Choroid plexus epithelial cell (primary cell): ENCODE measurements around the gene CLDND1.

Source experiments
- DNase-seq: peaks from one replicate; pipeline ENCODE4 v3.0.0-alpha.2; 2010; ENCODE audit warnings: low read depth
- H3K4me3 ChIP-seq: 2 replicates; pipeline ENCODE4 v1.5.1; 2011; ENCODE audit warnings: low read depth, mild to moderate bottlenecking, control low read depth, low read length, moderate library complexity
- TF ChIP-seq, protein P1 (sequence below): conservative IDR thresholded peaks from 2 replicates; pipeline ENCODE4 v1.5.1; 2011; ENCODE audit warnings: low read depth, mild to moderate bottlenecking, control low read depth, inconsistent platforms, low read length, moderate library complexity

Gene CLDND1

DNA sequence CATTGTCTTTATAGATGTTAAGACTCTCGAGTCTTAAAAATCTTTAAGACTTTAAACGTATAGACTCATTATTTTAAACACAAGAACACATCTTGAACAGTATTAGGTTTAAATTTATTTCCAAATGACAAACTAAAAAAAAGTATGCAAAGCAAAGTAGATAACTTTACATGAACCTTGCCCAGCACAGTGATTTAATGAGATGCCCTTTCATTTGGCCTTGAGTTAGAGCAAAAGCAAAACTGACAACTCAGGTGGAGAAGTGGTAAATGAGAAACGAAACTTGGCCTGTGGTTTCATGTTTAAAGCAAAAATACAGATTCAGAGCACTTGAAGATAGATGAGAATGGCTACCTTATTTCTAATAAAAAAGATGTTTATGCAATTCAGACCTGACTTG is 17.6 kb upstream of the CLDND1 start:
- DNase-seq = no peak
- TF ChIP-seq, protein P1, sequence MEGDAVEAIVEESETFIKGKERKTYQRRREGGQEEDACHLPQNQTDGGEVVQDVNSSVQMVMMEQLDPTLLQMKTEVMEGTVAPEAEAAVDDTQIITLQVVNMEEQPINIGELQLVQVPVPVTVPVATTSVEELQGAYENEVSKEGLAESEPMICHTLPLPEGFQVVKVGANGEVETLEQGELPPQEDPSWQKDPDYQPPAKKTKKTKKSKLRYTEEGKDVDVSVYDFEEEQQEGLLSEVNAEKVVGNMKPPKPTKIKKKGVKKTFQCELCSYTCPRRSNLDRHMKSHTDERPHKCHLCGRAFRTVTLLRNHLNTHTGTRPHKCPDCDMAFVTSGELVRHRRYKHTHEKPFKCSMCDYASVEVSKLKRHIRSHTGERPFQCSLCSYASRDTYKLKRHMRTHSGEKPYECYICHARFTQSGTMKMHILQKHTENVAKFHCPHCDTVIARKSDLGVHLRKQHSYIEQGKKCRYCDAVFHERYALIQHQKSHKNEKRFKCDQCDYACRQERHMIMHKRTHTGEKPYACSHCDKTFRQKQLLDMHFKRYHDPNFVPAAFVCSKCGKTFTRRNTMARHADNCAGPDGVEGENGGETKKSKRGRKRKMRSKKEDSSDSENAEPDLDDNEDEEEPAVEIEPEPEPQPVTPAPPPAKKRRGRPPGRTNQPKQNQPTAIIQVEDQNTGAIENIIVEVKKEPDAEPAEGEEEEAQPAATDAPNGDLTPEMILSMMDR = no peak
- no peak overlapping the region for H3K4me3 ChIP-seq

DNA sequence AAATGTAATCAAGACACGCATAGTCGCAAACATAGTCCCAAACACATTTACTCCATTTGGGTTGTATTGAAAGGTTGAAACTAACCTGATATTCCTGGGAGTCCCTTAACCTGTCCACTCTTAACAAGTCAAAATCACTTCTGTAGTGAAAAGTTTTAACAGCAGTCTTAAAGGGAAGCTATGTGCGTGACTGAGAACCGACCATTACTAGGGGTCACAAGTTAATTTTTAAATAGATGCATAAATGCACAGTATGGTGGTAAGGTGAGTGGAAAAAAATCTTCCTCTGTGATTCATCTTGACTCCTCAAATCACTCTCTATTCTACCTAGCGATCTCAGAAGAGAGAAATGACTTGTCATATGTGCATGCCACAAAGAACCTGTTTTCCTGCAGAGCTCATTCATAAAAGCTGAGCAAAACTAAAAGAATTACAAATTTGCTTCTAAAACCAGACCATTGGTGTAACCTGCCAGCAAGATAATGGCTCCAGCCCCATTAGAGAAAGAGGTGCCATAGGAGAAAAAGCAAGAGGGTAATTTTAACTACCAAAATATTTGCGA is 13.8 kb upstream of the CLDND1 start:
- no peak overlapping the region for H3K4me3 ChIP-seq
- no peak for DNase-seq
- TF ChIP-seq, protein P1 = no peak

DNA sequence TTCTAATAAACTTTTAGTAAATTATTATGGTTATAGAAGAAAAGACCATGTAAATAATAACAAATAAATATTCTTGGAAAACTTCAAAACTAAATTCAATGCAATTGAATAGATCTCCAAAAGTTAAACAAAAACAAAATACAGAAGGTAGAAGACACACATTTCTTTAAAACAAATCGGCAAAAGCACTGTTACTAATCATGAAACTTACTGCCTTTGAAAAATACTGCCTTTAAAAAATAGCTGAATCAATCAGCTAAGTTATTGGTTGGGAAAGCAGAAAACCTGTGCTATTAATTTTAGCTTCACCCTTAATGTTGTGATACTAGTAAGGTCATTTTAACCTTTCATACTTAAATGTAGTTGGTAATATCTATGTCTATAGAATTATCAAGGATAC is 12.0 kb upstream of the CLDND1 start:
- no peak for DNase-seq
- H3K4me3 ChIP-seq = no peak overlapping the region
- TF ChIP-seq, protein P1 = no peak

DNA sequence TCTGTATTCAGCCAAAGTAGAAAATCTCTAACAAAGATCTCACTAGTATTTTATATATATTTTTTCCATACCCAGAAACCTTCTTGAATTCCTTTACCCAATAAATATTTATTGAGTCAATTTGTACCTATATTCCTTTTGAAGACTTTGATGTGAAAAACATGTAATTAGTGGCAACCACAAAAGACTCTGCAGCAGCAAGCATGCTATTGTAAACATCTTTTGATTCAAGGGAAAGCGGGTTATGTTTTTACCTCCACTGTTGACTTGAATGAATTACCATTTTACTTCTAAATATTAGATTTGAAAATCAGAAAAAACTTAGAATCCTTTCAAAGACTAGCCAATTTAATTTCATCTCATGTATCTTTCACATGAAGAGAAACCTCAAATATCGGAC is 11.5 kb upstream of the CLDND1 start:
- DNase-seq = no peak
- TF ChIP-seq, protein P1 = no peak
- no peak overlapping the region for H3K4me3 ChIP-seq

DNA sequence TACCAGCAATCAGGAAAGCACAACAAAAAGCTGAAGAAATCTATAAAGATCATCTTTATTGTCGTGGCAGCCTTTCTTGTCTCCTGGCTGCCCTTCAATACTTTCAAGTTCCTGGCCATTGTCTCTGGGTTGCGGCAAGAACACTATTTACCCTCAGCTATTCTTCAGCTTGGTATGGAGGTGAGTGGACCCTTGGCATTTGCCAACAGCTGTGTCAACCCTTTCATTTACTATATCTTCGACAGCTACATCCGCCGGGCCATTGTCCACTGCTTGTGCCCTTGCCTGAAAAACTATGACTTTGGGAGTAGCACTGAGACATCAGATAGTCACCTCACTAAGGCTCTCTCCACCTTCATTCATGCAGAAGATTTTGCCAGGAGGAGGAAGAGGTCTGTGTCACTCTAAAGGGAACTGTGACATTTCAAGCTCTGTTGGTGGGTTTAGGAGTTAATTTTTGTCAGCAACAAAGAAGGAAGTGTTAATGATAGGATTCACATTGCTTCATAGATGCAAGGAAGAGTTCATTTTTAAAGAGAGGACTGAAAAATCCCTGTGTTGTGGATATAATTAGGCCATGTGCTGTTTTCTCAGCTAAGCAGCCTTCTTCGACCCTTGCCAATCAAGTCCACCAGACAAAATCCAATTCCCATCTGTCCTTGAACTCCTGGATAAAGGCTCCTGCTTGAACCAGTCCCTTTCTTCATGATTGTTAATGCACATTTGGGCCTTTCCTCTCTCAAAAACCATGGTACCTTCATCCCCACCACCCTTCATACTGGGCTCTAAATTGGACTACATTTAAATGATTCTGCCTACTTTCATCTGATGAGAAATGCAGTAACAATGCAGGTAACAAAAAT is 10.2 kb upstream of the CLDND1 start:
- DNase-seq = no peak
- H3K4me3 ChIP-seq = no peak overlapping the region
- TF ChIP-seq, protein P1 = no peak

DNA sequence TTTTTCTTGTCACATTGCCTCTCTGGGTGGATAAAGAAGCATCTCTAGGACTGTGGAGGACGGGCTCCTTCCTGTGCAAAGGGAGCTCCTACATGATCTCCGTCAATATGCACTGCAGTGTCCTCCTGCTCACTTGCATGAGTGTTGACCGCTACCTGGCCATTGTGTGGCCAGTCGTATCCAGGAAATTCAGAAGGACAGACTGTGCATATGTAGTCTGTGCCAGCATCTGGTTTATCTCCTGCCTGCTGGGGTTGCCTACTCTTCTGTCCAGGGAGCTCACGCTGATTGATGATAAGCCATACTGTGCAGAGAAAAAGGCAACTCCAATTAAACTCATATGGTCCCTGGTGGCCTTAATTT is 9.6 kb upstream of the CLDND1 start:
- DNase-seq = no peak
- no peak overlapping the region for H3K4me3 ChIP-seq
- TF ChIP-seq, protein P1 = no peak

DNA sequence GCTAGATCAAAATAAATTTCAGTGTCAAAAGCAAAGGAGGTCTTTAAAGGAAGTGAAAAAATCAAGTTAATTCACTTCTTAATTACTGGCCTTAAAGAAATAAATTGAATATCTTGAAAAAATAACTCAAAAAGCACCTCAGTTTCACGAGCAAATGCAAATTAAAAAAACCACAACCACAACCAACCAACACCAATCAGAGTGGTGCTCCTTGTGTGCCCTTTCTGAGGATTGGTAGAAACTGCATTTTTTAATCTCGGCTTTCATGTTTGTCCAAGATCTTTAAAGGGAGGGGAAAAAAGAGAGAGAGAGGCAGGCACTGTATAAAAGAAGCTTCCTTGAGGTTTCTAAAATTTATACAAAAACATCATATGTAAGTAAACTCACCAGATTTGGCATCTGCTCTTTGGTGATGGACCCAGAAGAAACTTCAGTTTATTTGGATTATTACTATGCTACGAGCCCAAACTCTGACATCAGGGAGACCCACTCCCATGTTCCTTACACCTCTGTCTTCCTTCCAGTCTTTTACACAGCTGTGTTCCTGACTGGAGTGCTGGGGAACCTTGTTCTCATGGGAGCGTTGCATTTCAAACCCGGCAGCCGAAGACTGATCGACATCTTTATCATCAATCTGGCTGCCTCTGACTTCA is 9.0 kb upstream of the CLDND1 start, which contains the start of gene GPR15:
Gene GPR15 (plus strand): TSS at position 357 of the 653 bp plus-strand sequence. CDS start 56 bp downstream, at position 413.
- H3K4me3 ChIP-seq = no peak within 1 kb of the TSS
- TF ChIP-seq, protein P1 = no peak
- DNase-seq = no peak
